CD4-positive, alpha-beta T cell treated with Interleukin-1 beta for 1 hour (primary cell): ENCODE measurements around the gene GRM3.

Source experiments
- DNase-seq, 2 donors: peaks; one replicate each; pipeline ENCODE4 v3.0.0-alpha.2; 2020 to 2022

The GRM3 gene

DNA sequence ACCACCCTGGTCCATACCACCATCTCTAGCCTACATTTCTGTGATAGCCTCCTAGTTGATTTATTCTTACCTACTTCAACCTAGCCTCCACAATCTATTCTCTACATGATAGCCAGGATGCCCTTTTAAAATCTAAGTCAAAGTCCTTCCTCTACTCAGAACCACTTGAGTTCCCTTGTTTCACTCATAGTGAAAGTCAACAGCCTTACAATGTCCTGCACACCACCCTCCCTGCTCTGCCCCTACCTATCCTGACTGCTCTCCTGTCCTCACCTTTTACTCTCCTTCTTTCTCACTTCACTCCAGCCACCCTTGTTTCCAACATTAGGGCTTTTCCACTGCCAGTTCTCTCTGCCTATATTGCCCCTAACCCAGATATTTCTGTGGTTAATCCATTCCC lies 146.7 kb downstream of the GRM3 start:
- no peak for DNase-seq

- DNase-seq = no peak
Observed at GRCh38 chr7:86792260-86792659, 148.6 kb downstream of the GRM3 start.

DNA sequence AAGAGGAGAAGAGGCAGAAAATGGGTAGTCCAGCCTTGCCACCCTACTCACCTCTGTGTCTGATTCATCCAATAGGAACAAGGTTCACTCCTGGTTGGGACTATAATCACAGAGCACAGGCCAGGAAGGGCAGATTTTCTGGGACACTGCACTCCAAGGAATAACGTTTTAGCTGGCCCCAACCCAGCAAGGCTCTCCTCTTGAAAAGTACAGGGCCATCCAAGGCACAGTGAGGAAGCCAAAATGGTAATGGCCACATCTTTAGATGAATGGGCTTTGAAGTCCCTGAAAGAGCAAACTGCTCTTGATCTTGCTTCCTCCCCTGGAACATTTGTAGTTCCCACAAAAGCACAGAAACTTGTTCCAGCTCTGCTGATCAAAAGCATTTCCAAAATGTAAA lies 149.4 kb downstream of the GRM3 start:
- DNase-seq = no peak

- DNase-seq = no peak
Observed at GRCh38 chr7:86814661-86815379, 171.1 kb downstream of the GRM3 start.

- no peak for DNase-seq
Observed at GRCh38 chr7:86815556-86815955, 171.8 kb downstream of the GRM3 start.

DNA sequence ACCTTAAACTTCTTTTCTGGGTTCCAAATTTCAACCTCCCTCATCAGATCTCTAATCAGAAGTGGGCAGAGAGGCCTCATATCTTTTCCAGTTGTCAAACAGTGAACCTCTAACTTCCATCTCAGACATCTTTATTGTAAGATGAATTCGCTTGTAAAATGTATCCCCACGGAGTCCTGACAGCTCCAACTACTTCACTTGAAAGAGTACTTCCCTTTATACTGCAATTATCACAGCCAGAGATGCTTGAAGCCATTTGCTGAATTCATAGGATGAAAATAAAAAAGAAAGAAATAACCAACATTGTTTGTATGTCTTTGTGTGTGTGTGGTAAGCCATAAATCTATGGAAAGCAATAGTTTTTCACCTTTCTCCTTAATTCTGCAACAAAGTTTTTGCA lies 175.2 kb downstream of the GRM3 start:
- no peak for DNase-seq

- no peak for DNase-seq
Observed at GRCh38 chr7:86823769-86824168, 180.1 kb downstream of the GRM3 start.

- DNase-seq = no peak
Observed at GRCh38 chr7:86825264-86825663, 181.6 kb downstream of the GRM3 start.

DNA sequence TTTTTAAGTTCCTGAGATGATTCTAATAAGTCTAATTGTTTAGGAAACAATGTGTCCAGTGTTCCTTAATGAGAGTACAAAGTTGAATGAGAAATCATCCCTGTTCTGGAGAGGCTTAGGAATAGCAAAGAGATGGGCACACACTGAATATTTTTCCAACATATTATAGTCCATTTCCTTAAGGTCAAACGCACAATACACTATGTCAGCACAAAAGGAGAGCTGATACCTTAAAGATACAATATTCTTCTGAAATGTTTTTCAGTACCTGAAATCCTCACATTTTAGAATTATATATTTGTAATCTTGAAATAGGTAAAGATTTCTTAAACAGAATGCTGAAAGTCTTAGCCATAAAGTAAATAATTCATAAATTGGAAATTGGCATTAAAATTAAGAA lies 183.2 kb downstream of the GRM3 start:
- no peak for DNase-seq

- DNase-seq = no peak
Observed at GRCh38 chr7:86833360-86833759, 189.7 kb downstream of the GRM3 start.

DNA sequence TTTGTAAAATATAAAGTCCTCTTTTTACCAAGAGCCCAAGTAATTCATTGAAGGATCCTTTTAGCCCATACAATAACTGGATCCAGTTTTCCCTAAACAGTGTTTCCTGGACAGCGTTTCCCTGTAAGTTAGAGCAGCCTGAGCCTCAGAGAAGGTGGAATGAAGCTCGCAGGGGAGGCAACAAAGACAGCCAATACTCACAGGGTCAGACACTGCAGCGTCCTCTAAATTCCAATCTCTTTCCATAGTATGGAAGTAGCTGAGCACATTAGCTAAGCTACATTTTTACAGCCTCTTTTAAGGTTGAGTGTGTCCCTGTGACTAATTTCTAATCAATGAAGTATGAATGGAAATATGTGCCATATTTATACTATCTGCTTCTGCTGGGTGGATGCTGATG lies 193.5 kb downstream of the GRM3 start:
- no peak for DNase-seq

DNA sequence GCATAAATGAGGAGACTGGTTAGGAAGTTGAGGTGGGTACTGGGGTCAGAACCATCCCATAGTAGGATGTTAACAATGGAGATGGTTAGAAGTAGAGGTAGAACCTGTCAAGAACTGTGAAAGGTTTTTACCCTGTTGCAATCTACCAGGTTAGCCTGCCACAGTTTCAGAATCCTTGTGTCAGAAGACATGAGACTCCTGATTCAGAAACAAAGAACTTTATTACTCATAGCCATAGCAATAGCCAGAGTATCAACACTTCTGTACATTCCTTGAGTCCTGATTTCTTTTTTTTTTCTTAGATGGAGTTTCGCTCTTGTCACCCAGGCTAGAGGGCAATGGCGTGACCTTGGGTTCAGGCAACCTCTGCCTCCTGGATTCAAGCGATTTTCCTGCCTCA lies 200.9 kb downstream of the GRM3 start:
- DNase-seq = no peak

- DNase-seq = no peak
Observed at GRCh38 chr7:86846494-86847190, 202.9 kb downstream of the GRM3 start.

GRCh38 chr7:86848226-86848625 lies 204.5 kb downstream of the GRM3 start:
- no peak for DNase-seq

- DNase-seq = no peak
Observed at GRCh38 chr7:86851566-86851965, 207.9 kb downstream of the GRM3 start.

GRCh38 chr7:86863452-86863851 lies 219.7 kb downstream of the GRM3 start:
- DNase-seq = no peak

GRCh38 chr7:86867163-86867762 lies 223.6 kb downstream of the GRM3 start:
- no peak for DNase-seq

DNA sequence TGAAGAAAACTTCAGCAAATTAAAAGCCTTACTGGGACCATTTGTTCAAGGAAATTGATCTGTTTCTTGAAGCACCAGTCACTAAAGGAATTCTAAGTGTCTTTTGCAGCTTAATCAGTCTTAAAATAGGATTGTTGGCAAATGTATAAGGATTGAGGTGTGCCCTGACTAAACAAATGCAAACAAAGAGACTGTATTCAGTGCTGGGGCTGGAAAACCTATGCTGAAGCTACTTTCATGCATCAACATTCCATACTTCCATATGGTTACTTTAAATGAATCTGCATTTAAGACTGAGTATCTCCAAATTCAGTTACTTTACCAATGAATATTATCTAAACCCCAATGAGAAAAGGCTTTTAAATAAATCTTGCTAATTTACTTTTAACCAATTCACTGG lies 232.4 kb downstream of the GRM3 start:
- DNase-seq = no peak

- DNase-seq = no peak
Observed at GRCh38 chr7:86884152-86884551, 240.4 kb downstream of the GRM3 start.

- no peak for DNase-seq
Observed at GRCh38 chr7:86889501-86889900, 245.8 kb downstream of the GRM3 start.

DNA sequence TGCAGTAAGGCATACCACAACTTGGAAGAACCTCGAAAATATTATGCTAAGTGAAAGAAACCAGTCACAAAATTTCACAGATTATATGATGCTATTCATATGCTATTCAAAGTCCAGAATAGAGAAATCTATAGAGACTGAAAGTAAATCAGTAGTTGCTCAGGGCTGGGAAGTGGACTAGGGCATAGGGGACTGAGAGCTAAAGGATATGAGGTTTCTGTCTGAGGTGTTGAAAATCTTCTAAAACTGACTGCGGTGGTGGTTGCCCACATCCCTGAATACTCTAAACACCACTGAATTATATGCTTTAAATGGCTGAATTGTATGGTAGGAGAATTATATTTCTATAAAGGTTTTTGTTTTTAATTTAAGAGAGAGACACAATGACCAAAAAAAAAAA lies 254.5 kb downstream of the GRM3 start:
- no peak for DNase-seq

GRCh38 chr7:86900886-86901285 lies 257.2 kb downstream of the GRM3 start:
- DNase-seq = no peak

DNA sequence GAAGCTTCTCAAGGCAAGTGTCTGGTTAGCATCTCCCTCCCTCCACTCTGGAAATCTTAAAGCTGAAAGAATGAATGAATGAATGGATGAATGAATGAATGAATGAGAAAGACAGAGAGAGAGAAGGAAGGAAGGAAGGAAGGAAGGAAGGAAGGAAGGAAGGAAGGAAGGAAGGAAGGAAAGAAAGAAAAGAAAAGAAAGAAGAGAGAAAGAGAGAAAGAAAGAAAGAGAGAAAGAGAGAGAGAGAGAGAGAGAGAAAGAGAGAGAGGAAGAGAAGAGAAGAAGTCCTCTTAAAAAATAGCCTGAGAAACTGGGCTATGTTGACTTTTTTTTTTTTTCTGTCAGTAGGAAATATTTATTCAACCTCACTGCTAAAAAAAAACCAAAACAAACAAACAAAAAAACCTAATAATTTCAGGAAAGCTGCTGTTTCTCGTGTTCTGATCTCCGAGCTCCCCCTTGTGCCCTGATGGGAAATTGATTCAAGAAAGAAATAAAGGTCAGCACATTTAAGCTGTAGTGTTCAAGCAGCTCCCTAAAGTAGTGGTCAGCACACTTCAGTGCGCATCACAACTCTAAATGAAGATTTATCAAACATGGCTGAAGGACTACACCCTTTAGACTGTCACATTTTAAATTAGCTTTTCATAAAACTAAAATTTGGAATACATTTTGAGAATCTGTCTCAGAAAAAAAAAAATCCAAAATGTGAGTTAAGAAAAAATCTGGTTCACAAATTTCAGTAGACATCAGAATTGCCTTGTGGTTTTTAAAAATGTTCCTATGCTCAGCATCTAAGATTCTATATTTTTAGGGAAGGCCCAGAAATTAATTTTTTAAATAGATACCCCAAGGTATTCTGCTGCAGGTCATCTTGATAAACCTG lies 261.5 kb downstream of the GRM3 start:
- no peak for DNase-seq
